NCI-H82 (cell line): ENCODE data around the gene EYS.

Experiments used
- DNase-seq: peaks from one replicate; lab custom pipeline; 2025; lab: John Stamatoyannopoulos, UW

EYS gene

DNA sequence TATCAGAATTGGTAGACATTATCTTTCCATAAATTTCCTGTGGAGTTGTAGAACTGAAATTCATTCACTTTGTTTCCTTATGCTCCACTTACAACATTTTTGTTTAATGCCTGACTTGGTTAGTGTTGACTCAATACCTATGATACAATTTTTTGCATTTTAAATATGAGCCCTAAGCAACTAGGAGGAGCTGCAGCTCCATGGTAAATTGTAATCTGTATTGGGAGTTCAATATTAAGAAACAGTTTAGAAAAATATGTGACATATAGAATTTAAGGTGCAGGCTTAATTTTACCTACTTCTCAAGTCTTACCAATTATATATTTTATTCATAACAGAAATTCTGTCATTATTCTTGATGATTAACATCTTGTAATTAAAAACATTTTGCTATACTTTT, 868.3 kb downstream of the EYS start:
- DNase-seq: no peak

DNA sequence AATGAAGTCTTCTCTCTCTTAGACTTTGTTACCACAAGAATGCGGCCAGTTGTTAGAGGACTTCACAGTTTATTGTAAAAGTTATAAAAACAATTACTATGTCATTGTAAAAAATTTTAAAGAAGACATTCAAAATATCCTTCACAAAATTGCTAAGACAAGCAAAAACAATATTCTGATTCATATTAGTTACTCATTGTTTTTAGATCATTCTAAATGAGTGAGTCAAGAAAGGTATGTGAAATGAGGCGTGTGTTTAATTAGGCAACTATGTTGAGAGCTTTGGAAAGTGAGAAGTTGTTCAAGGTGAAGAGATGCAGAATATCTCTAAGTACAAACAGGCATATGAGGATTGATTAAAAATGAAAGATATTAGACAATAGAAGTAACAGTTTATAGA, 875.3 kb downstream of the EYS start:
- DNase-seq: no peak

DNA sequence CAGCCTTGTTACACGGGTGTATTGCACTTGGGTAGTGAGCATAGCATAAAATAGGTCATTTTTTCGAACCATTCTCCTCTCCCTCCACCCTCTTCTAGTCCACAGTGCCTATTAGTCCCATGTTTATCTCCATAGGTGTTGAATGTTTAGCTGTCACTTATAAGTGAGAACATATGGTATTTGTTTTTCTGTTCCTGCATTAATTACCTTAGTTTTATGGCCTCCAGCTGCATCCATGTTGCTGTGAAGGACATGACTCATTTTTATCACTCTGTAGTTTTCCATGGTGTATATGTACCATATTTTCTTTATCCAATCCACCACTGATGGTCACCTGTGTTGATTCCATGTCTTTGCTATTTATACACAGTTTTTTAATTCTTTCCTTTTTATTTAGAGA, 889.5 kb downstream of the EYS start:
- peak; percentile 7 for DNase-seq

DNA sequence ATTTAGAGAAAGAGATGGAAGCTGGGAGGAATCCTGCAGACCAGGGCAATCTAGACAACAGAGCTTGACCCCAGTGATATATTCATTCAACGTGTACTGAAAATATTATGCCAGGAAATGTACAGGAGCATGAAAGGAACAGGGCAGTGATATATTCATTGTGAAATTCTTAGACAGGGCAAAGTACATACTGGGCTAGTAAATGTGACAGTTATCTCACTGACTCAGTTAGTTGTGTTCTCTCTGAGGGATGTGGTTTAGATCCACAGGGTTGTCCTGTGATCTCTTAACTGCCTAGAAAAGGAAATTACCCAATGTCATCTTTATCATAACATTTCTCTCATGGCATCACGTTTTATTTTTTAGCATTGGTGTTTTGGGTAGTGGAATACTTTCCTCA, 891.3 kb downstream of the EYS start:
- no peak for DNase-seq

DNA sequence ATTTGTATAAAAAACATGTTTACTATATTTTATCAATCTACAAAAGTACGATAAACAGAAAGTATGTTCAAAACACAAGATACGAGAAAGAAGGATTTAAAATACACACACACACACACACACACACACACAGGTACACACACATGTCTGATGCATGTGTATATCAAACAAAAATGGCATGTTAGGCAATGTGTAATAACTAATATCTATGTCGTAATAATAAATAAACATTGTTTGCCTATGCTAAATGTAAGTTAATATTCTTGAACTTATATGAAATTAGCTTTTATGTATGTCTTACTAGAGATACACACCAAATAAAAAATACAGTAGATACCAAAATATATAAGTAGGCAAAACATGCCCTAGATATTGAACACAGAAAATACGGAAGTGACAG, 894.9 kb downstream of the EYS start:
- no peak for DNase-seq

DNA sequence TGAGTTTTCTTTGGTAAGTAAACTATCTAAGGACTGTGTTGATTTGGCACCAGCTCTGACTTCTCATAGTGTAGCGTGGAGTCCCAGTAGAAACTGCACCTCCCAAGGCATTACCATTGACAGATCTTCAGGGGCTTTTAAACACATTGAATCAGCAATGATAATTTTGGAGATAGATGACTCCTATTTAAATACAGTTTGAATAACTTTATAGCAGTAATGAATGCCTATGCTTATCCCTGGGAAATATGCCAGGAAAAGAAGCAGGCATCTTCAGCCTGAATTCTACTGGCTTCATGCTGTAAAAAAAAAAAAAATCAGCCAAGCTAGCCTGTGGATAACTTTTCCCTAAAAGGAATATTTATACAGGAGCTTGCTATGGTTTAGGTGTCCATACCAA, 895.9 kb downstream of the EYS start:
- DNase-seq: no peak

DNA sequence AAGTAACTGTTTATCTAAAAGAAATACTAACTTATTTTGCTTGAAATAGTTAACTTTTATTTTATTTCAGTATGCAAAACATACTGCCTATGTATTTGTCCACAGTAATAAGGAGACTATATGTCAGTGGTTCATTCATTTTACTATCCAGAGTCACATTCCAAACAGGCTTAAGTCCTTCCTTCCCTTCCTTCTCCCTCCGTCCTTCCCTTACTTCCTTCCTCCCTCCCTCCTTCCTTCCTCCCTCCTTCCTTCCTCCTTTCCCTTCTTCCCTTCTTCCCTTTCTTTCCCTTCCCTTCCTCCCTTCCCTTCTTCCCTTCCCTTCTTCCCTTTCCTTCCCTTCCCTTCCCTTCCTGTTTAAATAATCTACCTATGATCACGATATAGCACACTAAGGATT, 899.2 kb downstream of the EYS start:
- no peak for DNase-seq

DNA sequence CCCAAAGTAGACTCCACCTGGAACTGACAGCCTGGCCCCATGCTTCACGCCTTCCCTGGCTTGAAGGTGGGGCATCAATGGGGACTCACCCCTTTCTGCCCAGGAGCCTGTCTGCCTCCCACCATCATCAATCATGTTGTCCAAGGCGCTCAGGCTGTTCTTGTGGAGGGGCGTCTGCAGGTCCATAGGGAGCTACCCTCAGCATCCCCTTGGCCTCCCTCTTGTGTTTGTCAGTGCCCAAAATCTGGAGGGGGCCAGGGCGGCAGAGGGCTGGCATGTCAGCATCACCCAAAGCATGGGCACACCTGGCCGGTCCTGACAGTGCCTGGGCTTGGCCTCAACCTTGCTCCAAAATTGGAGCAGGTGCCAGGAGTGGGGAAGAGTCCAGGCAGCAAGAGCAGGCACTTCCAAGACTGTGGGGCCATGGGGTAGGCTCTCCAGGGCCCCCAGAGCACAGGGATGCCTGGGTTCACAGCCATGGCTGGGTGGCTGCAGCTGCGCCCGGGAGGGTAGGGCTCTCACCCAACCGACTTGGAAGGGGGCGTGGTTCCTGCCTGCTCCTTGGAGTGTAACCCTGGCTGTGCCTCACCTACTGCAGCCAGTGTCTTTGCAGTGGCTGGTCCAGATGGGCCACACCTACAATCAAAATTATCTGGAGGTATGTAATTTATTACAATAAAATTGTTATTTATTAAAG, 903.4 kb downstream of the EYS start:
- DNase-seq: no peak

DNA sequence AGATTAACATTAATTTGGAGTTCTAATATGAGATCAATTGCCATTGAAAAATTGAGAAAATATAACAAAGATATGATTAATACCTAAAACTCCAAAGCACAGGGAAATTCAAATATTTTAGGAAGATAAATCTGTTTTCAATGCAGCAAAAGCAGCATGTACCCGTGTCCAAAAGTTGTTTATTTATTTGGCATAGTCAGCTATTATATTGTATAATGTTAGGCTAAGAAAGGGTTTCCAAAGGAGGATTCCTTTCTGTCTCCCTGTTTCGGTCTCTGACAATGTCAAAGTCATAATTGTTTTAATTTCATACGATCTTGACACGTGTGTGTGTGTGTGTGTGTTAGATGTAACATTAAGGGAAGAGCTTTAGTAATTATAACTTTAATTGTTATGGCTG, 914.5 kb downstream of the EYS start:
- no peak for DNase-seq

DNA sequence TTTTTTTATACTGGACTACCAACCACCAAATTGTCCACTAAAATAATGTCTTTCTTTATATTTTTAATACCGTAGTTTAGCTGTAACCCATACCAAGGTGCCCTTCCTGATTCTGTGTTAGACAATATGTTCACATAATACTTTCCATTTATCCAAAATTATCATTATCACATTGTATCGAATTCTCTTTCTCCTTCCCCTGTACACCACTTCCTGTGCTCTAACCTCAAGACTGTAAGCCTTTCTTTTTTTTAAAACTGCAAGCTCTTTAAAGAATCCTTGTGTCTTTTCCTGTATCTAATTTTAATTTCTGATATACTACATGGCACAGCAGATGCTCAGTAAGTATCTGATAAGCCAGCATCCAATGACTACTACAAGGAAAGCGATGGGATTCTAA, 917.5 kb downstream of the EYS start:
- no peak for DNase-seq

DNA sequence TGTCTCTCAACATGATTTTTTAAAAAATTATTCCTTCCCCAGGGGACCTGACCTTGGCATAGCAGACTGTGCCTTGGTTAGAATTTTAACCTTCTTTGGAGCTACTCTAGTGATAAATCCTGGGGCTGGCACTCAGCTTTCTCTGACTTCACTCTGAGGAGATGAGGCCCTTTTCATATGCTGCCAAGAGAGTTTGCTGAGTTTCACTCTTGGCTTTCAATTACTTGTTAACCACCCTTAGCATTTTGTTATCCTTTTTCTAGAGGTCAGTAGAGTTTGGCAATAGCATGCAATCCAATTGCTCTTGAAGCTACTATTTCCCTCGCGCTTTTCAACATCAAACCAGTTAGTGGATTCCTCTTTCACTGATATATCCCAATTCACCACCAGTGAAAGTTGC, 920.3 kb downstream of the EYS start:
- no peak for DNase-seq

DNA sequence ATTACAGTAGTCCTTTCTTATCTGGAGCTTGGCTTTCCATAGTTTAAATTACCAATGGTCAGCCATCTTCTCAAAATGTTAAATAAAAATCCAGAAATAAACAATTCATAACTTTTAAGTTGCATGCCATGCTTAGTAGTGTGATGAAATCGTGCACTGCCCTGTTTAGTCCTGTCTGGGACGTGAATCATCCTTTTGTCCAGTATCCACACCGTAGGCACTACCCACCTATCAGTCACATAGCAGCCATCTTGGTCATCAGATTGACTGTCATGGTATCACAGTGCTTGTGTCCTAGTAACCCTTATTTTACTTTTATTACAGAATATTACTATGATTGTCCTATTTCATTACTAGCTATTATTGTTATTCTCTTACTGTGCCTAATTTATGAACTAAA, 924.1 kb downstream of the EYS start:
- no peak for DNase-seq

DNA sequence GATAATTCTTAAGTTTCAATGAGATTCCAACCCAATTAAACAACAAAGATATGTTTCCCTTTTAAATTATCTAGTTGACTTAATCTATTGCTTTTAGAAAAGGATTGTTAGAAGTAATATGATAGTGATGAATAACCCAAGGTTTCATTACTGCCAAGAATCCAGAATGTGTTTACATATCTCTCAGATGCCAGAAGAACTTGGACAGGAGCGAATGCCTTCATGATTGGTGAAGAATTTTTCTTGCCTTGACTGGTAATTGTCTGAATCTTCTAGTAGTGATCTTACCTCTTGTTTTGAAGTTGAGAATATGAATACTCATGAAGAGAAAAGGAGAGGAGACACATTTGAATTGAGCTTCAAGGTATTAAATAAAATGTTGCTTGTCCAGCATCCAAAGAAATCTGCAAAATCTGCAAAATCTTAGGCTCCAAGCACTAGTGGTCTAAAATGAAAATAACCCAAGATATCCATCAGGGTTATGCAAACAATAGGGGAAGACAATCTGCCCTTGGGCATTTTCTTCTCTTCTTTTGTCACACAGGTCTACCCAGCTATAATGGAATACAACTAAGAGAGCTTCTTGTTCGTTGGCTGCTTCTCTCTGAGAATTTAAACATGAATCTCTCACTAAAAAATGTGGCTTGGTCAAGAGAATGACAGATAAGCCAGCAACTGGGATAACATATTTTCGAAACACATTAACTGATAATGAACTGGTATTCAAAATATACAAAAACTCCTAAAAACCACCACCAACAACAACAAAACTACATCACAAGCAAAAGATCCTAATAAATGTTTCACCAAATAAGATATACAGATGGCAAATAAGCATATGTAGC, 928.9 kb downstream of the EYS start:
- DNase-seq: no peak

DNA sequence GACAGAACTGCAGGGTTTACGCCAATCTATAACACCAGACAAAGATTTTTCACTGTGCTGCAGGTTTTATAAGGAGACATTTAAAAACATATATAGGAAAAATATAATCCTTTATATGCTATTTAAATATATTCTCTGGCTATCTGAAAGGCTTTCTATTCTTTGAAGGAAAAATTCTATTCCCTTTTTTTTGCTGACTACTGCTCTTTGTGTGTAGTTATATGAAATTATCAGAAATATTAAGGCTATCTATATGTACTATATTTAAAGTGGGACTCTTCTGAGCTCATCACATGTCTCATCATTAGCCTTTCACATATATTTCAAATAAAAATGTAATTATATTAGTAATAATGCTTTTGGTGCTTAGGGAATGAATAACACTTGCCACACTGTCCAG, 930.7 kb downstream of the EYS start:
- DNase-seq: no peak

DNA sequence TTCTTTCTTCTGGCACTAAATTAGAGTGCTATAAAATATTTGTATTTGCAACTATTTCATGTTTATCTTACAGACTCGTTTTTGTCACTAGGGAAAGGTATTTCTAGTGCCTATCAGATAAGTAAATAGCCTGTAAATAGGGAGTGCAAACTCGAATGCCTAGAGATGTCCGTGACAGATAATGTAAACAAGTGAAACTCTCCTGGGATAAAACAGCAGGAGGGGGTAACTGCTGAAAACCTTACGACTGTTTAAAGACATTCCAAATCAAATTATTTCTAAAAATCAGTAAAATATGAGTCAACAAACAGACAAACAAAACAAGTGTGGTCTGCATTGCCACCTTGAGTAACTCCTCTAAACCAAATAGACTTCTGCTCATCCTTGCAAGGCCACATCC, 932.1 kb downstream of the EYS start:
- DNase-seq: no peak

DNA sequence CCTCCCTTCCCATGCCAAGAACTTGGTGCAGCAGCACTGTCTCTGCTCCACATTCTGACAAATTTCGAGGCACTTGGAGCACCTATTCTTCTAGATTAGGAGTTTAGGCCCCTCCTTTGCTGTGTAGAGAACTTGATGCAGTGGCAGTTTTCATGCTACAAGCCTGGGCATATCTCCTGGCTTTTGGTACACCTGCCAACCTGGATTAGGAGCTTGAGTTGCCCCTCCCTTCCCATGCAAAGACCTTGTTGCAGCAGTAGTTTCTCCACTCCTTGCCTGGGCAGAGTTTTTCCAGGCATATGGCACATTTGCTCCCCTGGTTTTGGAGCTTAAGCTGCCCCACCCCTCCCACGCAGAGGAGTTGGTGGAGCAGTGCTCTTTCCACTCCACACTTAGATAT, 956.1 kb downstream of the EYS start:
- DNase-seq: no peak

DNA sequence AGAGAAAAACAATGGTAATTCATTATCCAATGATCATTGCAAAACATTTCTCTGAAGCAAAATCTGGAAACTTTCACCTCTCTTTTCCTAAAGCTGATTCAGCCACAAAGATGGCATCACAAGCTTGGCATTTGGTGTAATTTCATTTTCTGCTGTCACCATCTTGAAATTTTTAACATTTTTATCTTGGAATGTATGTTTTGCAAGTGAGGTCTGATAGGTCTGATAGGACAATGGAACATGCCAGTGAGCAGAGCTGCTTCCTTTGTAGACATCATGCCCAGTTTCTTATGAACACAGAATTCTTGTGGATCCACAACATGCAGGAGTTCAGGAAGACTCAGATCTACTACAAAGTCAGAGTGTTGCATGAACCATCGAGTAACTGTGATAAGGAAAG, 969.6 kb downstream of the EYS start:
- no peak for DNase-seq

DNA sequence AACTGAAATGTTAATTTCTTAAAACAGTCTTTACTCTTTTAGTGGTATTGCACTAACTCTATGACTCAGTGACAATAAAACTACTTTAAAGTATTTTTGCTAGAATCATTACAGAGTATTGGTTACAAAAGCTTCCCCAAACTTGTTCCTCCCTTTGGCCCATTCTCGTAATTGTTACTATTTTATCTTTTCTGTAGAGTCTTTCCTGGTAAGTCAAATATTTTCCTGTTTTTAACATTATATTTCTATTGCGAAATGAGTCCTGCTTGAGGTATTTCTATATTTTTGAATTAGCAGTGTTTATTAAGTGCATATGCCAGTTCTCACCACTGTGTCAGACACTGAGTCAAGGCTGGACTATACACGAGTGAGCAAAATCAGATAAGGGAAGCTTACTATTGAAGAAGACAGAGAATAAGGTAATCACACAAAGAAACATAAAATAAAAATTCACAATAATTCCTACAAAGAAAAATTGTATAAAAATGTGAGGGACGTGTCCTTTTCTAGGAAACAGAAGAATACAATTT, 970.5 kb downstream of the EYS start:
- DNase-seq: no peak

DNA sequence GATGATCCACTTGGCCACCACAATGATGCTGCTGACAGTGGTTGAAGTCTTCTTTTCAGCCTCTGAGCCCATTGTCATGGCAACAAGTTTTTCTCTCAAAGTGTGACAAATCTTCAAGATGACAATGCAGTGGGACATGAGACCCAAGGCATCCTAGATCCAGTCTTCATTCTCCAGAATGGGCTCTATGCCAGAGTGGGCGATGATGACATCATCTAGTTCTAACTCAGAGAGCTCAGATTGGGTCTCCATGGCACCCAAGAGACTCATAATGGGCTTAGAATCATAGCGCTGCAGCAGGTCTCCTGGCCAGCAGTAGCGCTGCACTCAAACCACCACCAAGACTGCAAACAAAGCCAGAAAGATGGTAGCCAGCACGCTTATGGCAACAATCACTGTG, 973.6 kb downstream of the EYS start:
- DNase-seq: no peak

DNA sequence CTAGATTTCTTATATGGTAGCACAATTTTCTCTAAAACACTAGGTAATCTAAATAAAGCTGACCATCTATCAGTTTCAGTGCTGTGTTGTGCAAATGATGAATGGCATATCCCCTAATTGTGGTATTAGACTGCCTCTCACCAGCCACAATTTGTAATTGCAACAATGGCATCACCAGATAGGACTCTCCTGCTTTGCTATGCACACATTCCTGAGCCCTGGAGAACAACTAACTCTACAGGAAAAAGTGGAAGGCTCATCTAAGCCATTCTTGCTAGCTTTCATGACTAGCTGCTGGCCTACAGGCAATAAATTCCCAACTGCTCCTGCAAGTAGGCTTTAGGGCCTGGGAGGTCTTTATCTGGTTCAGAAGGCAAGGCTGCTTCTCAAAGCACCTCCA, 974.1 kb downstream of the EYS start:
- DNase-seq: peak; percentile 8

DNA sequence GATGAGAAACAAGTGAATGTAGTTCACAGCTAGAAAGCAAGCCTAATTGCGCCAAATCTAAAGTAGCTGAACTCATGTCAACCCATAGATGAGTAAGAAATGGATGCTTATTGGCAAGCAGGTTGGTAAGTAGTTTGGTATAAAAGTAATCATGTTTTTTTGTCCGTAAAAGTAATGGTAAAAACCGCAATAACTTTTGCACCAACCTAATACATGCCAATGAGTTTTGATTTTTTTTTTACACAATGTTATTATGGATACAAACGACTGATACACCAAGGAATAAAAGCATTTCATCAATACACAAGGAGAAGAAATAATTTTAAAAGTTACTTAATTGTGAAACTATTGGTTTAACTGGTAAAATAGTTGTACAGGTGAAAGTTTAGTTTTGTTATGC, 977.5 kb downstream of the EYS start:
- DNase-seq: no peak

DNA sequence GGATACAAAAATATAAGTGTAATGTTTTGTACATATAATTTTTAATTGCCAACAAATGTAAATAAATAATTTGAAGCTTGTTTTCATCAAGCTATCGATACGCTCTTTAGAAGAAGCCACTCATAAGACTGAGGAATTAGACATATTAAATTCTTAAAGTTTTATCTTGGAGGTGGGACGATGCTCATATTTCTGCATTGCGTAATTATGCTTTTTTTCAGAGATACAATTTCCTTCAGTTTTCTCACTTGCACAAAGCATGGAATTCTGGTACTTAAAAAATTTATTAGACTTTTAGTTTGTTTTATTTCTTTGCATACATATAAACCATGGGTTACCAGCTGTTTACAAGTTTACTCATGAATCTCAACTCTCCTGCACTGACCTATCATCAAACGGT, 980.0 kb downstream of the EYS start:
- no peak for DNase-seq

DNA sequence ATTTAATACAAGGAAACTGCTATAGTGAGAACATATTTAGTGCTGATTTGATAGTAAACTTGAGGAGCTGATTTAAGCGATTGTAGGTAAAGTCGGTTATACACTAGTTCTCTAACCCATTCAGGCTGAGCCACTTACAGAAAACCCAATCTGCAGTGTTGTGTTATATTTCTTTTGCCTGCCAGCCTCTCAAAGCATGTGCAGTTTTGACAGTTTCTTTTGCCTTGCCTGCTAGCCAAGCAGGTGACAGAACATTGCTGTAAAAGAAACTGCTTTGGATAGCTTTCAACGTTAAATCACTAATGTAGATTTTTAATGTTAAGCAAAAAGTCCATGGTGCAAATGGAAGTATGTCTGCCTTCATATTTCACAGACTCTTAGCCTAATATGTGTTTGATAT, 982.9 kb downstream of the EYS start:
- DNase-seq: no peak
